A673 (cell line): Measurements from ENCODE around the gene RALGPS1.

Source experiments
- EZH2 ChIP-seq: fragments of 200-600 bp; sonication (generic); IDR thresholded peaks from 2 replicates; pipeline ENCODE4 v1.6.1; 2017; ENCODE audit warnings: borderline replicate concordance, low read depth, mild to moderate bottlenecking, mixed read lengths, antibody characterized with exemption, low read length; ENCODE audit not compliant: poor library complexity, severe bottlenecking
- TF ChIP-seq, protein P1 (sequence below): fragments of 300-800, 200-600 bp; sonication (generic); conservative IDR thresholded peaks from 2 replicates; pipeline ENCODE4 v1.5.1; 2017; ENCODE audit warnings: low read depth, mild to moderate bottlenecking, antibody characterized with exemption, low read length, moderate library complexity, mixed read lengths

DNA sequence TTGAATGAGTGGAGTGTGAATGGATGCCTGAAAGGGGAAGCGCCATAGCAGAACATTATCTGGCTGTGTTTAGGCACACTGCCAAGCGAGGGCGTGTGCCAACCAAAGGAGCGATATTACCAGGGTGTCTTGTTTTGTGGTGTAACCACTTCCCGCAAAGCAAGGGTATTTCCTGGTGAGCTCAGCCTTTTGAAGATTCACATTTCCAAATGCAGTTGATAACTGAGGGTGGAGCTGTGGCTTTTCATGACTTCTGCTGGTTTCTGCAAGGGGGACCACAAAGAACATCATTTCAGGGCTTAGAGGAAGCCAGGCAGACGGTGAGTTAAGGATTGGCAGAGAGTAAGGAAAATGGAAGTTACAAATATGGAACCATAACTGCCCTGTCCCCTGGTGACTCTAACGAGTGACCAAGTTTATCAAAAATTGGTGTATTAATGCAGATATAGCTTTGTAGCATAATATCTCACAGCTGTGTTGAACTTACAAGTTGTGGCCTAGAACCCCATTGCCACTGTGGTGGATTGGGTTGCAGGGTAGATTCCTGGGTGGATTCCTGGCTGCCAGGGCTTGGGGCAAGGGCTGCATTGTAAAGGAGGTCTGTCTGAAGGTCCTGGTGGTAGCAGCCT lies 71.4 kb downstream of the RALGPS1 start:
- TF ChIP-seq, protein P1, sequence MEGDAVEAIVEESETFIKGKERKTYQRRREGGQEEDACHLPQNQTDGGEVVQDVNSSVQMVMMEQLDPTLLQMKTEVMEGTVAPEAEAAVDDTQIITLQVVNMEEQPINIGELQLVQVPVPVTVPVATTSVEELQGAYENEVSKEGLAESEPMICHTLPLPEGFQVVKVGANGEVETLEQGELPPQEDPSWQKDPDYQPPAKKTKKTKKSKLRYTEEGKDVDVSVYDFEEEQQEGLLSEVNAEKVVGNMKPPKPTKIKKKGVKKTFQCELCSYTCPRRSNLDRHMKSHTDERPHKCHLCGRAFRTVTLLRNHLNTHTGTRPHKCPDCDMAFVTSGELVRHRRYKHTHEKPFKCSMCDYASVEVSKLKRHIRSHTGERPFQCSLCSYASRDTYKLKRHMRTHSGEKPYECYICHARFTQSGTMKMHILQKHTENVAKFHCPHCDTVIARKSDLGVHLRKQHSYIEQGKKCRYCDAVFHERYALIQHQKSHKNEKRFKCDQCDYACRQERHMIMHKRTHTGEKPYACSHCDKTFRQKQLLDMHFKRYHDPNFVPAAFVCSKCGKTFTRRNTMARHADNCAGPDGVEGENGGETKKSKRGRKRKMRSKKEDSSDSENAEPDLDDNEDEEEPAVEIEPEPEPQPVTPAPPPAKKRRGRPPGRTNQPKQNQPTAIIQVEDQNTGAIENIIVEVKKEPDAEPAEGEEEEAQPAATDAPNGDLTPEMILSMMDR = no peak
- no peak for TF ChIP-seq EZH2
